Measurements from ENCODE around the gene OPA1.

GRCh38 chr3:193714523-193715137 lies 121.6 kb downstream of the OPA1 start:
- TF ChIP-seq, protein P1, sequence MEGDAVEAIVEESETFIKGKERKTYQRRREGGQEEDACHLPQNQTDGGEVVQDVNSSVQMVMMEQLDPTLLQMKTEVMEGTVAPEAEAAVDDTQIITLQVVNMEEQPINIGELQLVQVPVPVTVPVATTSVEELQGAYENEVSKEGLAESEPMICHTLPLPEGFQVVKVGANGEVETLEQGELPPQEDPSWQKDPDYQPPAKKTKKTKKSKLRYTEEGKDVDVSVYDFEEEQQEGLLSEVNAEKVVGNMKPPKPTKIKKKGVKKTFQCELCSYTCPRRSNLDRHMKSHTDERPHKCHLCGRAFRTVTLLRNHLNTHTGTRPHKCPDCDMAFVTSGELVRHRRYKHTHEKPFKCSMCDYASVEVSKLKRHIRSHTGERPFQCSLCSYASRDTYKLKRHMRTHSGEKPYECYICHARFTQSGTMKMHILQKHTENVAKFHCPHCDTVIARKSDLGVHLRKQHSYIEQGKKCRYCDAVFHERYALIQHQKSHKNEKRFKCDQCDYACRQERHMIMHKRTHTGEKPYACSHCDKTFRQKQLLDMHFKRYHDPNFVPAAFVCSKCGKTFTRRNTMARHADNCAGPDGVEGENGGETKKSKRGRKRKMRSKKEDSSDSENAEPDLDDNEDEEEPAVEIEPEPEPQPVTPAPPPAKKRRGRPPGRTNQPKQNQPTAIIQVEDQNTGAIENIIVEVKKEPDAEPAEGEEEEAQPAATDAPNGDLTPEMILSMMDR (IDR thresholded peaks at IDR 0.05): no peak
- no peak for TF ChIP-seq POLR2A (IDR thresholded peaks at IDR 0.05)
